Activated CD8-positive, alpha-beta memory T cell treated with anti-CD3 and anti-CD28 coated beads, Interleukin-2, amount 50 U/mL, for 24 hours (primary cell): ENCODE measurements around the gene PDS5A.
"Not testable (repeated sequence)": the region's sequence is repeated elsewhere in the genome, so short reads cannot be mapped to it uniquely, and the experiment has no call there.

Source experiments
- DNase-seq: peaks from one replicate; pipeline ENCODE4 v3.0.0-alpha.2; 2020; ENCODE audit errors: extremely low read depth

Gene PDS5A

GRCh38 chr4:39905656-39906055 is 72.1 kb downstream of the PDS5A start:
- DNase-seq, result no peak

GRCh38 chr4:39905019-39905418 is 72.7 kb downstream of the PDS5A start:
- DNase-seq, result not testable (repeated sequence)

GRCh38 chr4:39900966-39901365 is 76.7 kb downstream of the PDS5A start:
- no peak for DNase-seq

- no peak for DNase-seq
Measured at GRCh38 chr4:39899291-39899690, 78.4 kb downstream of the PDS5A start.

GRCh38 chr4:39898015-39898414 is 79.7 kb downstream of the PDS5A start:
- DNase-seq, result no peak

GRCh38 chr4:39893693-39894072 is 84.0 kb downstream of the PDS5A start:
- no peak for DNase-seq

- no peak for DNase-seq
Measured at GRCh38 chr4:39892988-39893692, 84.6 kb downstream of the PDS5A start.

- DNase-seq, result no peak
Measured at GRCh38 chr4:39889226-39889625, 88.5 kb downstream of the PDS5A start.

- DNase-seq, result no peak
Measured at GRCh38 chr4:39888541-39888940, 89.2 kb downstream of the PDS5A start.

- DNase-seq, result no peak
Measured at GRCh38 chr4:39883646-39884045, 94.1 kb downstream of the PDS5A start.

GRCh38 chr4:39881789-39882188 is 95.9 kb downstream of the PDS5A start:
- DNase-seq, result no peak

GRCh38 chr4:39877971-39878370 is 99.7 kb downstream of the PDS5A start:
- DNase-seq, result no peak

- no peak for DNase-seq
Measured at GRCh38 chr4:39873823-39874222, 103.9 kb downstream of the PDS5A start.

GRCh38 chr4:39865280-39865679 is 112.4 kb downstream of the PDS5A start:
- no peak for DNase-seq

- DNase-seq, result no peak
Measured at GRCh38 chr4:39864391-39864790, 113.3 kb downstream of the PDS5A start.

GRCh38 chr4:39860804-39861203 is 116.9 kb downstream of the PDS5A start:
- DNase-seq, result no peak

- no peak for DNase-seq
Measured at GRCh38 chr4:39855909-39856512, 121.7 kb downstream of the PDS5A start.

- no peak for DNase-seq
Measured at GRCh38 chr4:39852636-39853035, 125.1 kb downstream of the PDS5A start.

GRCh38 chr4:39850727-39851126 is 127.0 kb downstream of the PDS5A start:
- no peak for DNase-seq

- DNase-seq, result no peak
Measured at GRCh38 chr4:39846705-39847104, 131.0 kb downstream of the PDS5A start.

GRCh38 chr4:39846120-39846519 is 131.6 kb downstream of the PDS5A start:
- no peak for DNase-seq

- no peak for DNase-seq
Measured at GRCh38 chr4:39841894-39842293, 135.8 kb downstream of the PDS5A start.

GRCh38 chr4:39840516-39840915 is 137.2 kb downstream of the PDS5A start:
- DNase-seq, result not testable (repeated sequence)

- DNase-seq, result no peak
Measured at GRCh38 chr4:39840027-39840426, 137.7 kb downstream of the PDS5A start.
